ENCODE measurements around the gene FAM53B.
"Not testable (repeated sequence)": the region's sequence is repeated elsewhere in the genome, so short reads cannot be mapped to it uniquely, and the experiment has no call there.

FAM53B gene, protein sequence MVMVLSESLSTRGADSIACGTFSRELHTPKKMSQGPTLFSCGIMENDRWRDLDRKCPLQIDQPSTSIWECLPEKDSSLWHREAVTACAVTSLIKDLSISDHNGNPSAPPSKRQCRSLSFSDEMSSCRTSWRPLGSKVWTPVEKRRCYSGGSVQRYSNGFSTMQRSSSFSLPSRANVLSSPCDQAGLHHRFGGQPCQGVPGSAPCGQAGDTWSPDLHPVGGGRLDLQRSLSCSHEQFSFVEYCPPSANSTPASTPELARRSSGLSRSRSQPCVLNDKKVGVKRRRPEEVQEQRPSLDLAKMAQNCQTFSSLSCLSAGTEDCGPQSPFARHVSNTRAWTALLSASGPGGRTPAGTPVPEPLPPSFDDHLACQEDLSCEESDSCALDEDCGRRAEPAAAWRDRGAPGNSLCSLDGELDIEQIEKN

DNA sequence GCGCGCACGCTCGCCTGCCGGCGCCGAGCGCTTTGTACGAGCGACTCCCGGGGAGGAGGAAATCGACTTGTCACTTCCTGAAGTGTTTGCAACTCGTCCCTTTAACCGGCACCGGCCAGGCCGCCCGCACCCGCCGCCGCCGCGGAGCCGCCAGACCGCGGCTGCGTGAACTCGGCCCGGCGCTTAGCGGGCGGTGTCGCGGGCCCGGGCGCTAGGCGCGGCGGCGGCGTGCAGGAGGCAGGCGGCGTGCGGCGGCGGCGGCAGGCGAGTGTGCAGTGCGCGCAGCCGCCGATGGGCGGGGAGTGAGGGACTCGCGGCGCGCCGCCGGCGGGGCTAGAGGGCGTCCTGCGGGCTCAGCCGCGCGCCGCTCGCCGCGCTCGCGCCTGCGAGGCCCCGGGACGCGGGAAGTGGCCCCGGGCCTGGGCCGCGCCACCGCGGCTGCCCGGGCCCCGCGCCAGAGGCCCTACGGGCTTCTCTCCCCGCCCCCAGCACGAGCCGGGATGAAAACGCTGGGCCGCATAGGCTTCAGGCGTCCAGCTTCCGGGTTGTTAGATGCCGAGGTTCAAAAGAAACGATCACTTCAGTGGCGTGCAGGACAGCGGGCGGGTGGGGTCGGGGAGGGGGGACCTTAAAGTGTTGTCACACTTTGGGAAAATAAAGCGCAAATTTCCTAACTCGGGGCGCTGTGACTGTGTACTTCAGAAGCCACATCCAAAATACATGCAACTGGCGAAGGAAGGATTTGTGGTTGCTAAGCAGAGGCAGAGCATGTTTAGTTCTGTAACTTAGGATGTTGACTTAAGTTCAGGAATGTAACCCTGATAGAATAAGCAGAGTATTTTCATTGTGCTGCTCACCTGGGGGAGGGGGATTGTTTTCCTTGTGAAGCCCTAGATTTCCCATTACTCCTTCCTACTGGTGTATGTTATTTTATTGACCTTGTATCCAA is at the start of gene FAM53B:
Gene FAM53B (minus strand): TSS at position 277 of the 949 bp plus-strand sequence. CDS start 37,665 bp downstream, outside the sequence.
- peak; percentile 88 for DNase-seq (ENCODE audit: low spot score)

DNA sequence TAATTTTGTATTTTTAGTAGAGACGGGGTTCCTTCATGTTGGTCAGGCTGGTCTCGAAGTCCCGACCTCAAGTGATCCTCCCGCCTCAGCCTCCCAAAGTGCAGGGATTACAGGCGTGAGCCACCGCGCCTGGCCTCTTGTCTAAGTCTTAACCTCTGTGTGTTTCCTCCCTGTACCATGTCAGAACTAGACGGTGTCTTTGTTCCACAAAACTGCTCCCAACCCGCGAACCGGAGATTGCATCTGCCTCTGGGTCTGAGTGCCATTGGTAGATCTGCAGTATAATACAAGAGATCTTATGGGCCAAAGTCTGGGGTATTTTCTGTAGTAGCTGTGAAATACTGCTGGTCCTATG is 48.8 kb upstream of the FAM53B start:
- no peak for DNase-seq (ENCODE audit: low spot score)

DNA sequence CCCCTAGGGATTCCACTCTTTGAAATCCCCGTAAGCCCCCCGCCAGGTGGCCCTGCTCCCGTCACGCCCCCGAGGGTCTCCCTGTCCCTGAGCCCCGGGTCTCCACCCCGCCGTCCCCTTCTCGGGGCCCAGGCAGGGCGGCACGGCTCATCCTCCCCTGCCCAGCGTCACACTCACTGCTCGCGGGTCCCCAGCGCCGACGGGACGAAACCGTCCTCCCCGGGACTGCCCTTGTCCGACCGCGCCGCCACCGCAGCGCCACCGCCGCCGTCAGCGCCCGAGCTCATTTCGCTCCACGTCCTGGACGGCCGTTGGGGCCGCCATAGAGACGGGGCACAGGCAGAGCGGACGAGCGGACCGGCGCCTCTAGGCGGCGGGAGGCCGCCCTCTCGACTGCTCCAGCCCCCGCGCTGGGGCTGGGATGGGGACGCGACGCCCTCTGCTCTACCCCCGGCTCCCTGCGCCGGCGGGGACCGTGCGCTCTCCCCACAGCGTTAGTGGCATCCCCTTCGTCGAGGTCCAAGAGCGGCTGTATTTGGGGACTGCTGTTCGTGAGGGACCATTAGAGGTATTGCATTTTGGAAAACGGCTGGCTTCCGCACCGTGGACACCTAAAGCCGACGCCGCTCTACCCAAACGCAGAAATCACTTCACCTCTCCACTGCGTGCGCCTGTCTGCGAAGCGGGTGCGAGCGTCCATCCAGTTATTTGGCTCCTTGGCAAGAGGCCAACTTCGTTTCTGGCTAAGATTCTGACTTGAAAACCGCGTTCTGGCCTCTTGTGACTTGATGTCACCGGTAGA is 47.6 kb upstream of the FAM53B start, which contains the start of gene EEF1AKMT2:
Gene EEF1AKMT2 (minus strand): TSS at position 341 of the 802 bp plus-strand sequence. CDS start 54 bp downstream, at position 287.
- DNase-seq (ENCODE audit: low spot score), result peak; percentile 94

DNA sequence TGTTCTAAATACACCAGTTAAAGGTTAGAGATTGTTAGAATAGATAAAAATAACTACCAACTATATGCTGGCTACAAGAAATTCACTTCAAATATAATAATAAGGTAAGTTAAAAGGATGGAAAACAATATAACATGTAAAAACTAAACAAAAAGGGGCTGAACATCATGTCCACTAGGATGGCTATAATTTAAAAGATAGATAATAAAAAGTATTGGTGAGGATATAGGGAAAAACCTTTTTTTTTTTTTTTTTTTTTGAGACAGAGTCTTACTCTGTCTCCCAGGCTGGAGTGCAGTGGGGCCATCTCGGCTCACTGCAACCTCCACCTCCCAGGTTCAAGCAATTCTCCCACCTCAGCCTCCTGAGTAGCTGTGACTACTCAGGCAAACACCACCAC is 38.7 kb upstream of the FAM53B start:
- not testable (repeated sequence) for DNase-seq (ENCODE audit: low spot score)

DNA sequence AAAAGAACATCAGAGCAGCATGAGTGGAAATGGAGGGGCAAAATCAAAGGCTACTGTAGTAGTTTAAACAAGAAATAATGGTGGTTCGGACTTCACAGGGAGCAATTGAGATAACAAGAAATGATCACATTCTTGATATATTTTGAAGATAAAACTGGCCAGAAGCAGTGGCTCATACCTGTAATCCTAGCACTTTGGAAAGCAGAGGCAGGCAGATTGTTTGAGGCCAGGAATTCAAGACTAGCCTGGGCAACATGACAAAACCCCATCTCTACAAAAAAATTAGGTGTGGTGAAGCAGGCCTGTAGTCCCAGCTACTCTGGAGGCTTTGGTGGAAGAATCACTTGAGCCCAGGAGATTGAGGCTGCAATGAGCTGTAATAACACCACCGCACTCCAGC is 24.6 kb upstream of the FAM53B start:
- DNase-seq (ENCODE audit: low spot score), result no peak

DNA sequence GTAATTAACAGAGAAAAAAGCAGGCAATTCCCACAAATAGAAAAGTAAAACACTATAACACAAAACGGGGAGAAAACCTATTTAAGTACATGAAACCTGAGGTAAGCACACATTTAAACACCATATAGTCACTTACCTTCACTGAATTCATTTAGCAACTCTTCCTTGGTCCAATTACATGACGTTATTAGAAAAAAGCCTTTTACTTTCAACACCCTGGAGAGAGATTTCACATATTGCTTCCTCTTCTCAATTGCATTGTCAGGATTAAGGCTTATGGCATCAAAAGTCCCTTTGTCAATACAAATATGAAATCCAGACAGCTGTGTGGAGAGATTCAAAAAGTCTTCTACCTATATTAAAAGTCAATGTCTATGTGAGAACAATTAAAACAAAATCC is 21.1 kb upstream of the FAM53B start:
- no peak for DNase-seq (ENCODE audit: low spot score)

DNA sequence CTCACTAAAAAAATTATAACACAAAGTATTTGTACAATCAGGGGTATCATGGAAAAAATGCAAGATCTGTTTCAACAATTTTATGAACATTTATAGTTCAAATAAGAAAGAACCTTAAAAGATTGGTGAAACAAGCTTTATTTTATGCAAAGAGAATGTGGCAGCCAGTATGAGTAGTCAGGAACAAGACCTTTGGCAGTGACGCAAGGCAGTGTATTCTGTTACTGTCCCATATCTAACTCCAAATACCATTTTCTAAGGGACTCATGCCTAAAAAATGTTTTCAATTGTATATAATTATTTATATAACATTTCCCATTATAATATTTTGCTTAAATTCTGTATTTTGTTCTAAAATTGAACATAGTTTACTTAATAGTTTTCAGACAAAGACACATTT is 19.1 kb upstream of the FAM53B start:
- no peak for DNase-seq (ENCODE audit: low spot score)

DNA sequence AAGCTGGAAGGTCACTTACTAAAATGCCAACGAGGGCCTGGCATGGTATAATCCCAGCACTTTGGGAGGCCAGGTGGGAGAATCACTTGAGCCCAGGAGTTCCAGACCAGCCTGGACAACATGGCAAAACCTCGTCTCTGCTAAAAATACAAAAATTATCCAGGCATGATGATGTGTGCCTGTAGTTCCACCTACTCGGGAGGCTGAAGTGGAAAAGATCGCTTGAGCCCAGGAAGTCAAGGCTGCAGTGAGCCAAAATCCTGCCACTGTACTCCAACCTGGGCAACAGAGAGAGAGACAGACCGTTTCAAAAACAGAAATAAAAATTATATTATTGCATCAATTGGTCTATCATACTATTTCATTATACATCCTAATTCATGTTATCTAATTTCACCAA is 18.1 kb upstream of the FAM53B start:
- no peak for DNase-seq (ENCODE audit: low spot score)

DNA sequence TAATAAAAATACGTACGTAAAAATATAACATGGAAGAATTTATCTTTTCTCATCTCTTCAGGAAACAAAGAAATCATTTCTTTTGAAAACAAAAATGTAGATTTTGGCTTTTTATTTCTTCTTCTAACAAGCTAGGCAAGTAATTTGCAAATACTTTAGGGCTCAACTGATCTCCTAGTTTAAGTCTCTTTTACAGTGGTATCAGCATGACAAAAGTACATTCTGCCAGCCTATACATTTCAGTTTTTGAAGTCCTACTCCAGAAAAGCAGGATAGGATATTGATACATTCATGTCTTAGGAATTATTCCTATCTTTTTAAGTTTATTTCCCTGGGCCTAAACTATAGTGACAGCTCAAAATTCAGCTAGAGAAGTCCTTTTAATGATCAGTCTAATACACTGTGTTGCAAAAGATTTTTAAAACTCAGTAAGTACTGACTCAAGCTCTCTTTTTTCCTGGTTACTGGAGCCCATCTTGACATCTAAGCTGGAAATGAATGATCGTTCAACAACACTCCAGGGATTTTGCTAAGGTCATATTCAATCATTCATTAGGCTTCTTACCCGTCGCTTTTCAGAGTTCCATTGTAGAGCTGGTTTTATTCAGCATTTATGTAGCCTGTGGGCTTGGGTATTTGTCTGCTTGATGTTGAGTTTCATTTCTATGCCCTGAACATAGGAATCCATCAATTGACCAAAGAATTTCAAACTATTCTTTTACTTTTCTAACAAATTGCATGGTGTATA is 12.2 kb upstream of the FAM53B start:
- no peak for DNase-seq (ENCODE audit: low spot score)

DNA sequence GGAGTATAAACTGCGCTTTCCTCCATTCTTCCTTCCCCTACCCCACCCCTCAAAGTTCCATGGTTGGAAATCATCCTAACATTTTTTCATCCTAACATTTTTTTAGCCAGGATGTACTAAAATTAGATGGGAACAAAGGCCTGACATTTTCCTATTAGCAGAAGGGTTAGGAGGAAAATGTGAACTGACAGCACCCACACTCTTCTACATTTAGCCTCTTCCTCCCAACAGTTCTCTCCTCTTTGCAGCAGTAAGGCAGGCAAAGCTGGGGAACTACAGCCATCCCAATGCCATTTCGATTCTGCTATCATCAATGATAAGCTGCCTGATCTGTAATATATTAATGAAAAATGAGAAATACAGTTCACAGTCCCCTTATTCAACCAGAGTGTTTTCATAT is 11.4 kb upstream of the FAM53B start:
- DNase-seq (ENCODE audit: low spot score), result no peak

DNA sequence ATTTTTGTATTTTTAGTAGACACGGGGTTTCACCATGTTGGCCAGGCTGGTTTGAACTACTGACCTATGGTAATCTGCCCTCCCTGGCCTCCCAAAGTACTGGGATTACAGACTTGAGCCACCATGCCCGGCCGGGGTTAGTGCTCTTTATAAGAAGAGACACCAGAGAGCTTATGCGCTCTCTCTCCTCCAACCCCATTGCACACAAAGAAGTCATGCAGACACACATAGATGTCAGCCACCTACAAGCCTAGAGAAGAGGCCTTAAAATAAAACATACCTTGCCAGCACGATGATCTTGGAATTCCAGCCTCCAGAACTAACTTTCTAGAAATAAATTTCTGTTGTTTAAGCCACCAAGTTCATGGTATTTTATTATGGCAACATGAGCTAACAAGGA is 10.0 kb upstream of the FAM53B start:
- no peak for DNase-seq (ENCODE audit: low spot score)

DNA sequence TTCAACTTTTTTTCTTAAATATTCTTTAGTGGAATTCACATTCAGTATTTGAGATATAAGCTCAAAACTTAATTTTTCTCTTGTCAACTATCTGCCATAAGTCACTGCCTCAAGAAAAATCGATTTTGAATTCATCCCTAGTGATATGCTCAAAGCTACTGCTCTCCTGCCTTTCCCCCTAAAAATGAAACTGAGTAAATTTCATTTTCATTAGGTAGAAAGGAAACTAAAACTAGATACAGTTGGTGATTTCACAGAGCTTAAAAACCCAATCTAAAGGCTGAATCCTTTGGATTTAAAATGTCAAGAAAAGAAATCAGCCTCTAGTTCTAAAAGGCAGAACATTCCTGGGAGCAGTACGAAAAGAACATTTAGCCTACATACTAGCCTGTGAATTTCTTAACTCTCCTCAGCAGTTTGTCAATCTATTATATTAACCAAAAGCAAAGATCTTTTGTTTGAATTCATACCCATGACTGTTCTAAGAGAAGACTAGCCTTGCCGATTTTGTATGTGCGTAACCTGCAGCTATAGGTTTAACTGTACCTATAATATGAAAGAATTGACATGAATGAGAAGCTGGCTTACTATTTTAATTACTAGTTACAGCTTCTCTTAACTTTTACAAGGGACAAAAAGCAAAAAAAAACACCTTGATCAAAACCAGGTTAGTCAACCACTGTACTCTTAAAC is 4.9 kb upstream of the FAM53B start:
- DNase-seq (ENCODE audit: low spot score), result no peak

DNA sequence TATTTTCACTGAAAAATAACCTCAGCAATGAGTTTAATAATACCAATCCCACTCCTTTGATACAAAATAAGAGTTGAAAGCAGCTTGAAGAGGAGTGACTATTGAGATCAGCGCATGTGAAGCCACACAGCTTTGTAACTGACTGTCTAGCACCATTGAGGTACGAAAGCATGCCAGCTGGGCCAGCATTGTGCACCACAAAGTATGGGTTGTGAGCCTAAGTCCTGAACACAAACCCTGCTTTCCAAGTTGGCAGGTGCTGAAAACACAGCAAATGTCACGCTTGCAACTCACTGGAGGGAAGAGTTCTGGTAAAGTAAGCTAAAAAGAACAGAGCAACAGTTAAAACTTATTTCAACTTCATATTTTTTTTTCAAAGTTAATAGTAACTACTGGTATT is 4.0 kb upstream of the FAM53B start:
- DNase-seq (ENCODE audit: low spot score), result no peak

DNA sequence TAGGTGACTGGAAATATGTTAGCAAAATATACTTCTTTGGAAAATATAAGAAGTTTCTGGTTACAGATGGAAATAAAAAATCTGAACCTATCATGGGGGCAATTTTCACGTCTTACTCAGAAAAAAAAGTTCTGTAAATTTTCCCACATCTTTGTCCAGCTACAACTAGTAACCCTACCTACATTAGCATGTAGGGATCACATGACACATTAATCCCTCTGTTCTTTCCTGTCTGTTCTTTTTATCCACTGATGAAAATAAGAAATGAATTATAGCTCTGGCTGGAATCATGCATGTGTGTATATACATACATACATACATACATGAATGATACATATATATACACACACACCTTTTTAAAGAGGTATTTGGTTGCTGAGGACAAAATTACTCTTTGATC is 3.6 kb upstream of the FAM53B start:
- DNase-seq (ENCODE audit: low spot score), result no peak

DNA sequence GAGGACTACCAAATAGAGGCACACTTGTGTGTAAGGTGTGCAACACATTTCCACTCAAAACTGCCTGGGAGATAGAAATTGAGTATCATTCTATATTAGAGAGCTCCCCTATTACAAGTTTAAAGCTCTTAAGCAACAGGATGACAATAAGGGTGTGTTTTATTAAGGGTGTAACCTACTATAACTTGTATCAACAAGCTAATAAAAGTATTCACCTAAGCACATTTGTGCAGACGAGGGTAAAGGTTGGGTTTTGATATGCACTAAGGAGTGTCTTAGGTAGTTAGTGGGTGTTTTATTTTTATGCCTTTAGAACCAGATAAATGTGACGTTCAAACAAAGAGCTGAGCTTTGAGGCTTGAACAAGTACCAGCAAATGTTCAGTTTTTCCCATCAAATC is 2.8 kb upstream of the FAM53B start:
- no peak for DNase-seq (ENCODE audit: low spot score)

DNA sequence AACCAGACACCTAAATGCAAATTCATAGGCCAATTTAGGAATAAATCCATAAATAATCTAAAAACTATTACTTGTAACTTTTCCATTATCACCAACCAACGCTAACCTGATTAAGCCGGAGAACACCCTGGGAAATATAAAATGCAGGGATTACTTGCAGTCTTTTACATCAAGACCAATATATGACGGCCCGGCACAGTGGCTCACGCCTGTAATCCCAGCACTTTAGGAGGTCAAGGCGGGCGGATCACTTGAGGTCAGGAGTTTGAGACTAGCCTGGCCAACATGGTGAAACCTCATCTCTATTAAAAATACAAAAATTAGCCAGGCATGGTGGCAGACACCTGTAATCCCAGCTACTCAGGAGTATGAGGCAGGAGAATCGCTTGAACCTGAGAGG is 2.3 kb upstream of the FAM53B start:
- not testable (repeated sequence) for DNase-seq (ENCODE audit: low spot score)

DNA sequence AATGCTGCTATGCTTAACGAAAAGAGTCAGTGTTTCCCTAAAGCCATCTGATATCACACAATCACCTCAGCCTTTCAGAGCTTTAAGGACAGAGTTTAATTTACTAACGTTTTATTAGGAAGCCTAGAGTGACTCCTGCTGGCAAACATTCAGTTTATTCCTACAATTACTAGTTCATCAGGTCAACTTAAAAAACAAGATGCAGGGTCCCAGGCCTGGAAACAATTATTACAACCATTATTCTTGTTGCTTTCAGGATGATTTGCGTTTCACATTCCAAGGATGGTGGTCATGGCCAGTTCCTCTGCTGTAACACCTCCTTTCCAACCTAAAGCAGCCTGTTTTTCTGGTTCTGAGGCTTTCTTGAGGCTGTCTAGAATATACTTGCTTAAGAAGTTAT is 1.5 kb upstream of the FAM53B start:
- DNase-seq (ENCODE audit: low spot score), result peak; percentile 51

DNA sequence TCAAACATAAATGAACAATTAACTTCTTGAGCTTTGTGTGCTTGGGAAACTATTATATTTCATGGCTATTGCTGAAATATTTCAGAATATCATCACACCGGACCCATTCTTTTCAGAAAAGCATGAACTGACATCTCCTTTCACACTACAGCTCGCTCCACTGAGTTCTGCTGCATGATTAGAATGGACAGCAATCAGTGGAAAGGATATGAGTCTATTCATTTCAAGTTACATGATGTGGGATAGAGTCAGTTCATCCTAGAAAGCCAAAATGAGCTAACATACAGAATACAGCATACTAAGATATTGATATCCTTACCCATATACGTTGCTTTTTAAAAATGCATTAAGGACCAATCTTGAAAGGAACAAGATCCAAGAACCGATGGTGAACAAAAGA is 1.1 kb upstream of the FAM53B start:
- DNase-seq (ENCODE audit: low spot score), result no peak

DNA sequence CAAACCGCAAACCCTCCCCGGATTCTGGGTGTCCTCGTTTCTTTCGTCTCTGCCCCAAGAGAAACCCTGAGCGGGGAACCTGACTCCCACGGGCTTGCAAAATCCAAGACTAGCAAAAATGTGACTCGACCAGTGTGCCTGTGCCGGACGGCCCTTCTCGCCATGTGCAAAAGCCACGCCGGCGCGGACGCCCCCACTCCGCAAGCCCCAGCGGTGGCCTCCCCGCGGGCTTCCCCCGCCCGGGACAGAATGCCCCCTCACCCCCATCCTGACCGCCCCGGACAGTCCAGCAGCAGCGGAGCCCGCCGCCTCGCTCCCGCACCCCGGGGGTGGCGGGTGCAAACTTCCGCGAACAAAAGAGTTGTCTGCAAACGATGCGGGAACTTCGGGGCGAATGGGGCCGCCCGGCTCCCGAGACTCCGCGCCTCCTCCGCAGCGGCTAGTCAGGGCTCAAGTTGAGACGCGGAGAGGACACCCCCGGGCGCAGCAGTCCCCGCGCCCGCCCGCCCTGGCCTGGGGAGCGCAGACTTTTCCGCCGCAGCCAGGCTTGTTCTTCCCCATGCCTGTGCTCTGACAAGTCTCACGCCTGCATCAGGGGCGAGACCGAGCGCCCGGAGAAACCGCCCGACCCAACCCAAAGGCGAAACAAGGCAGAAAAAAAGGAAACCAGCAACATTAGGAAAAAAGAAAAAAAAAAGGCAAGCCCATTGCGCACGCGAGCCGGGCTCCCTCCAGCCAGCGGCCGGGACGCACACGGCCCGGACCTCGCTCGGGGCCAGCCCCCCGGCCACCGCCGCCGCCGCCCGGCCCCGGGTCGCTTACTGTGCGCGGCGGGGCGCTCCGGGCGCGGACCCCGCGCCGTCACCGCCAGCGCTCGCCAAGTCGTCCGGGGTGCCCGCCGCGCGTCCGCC is 732 bp downstream of the FAM53B start:
- no peak for DNase-seq (ENCODE audit: low spot score)

Data from AG08395 (cell line).